Colon (tissue), 2 donors: Measurements from ENCODE around the gene RXFP2.

Experiments
- FAIRE-seq: peaks from 2 replicates; lab custom pipeline; 2012; peaks lifted over from hg19 to GRCh38; lab: Jason Lieb, UNC
- donor health status: control.
- donor health status: control.

Gene RXFP2

DNA sequence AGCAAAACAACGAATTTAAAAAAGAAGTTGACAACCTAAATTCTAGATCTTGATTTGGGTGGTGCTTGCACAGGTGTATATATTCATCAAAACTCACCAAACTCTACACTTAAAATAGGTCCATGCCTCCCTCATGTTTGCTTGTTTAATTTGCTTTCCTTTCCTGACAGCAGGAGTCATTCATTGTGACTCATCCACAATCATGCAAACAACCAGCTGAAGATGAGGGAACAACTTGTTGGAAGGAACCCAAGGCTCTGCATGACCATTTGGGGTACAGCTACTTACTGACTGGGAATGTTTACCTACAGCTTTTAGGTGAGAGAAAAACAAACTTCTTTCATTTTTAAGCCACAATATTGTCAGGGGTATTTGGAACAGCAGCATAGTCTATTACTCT, 96.6 kb downstream of the RXFP2 start:
- no peak for FAIRE-seq

DNA sequence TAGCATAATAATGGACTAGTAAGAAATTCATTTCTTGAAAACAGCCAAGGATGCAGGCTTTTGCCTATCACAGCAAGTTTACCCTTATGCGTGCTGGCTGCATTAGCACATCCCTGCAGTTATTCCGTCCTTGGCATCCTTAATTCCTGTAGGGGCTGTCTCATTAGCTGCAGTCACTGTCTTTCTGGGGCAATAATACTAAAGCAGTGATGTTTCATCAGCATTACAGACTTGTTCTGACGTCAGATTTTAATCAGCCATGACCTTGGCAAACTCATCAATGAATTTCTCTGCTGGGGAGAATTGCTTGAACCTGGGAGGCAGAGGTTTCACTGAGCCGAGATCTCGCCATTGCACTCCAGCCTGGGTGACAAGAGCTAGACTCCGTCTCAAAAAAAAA, 103.7 kb downstream of the RXFP2 start:
- FAIRE-seq, result no peak

DNA sequence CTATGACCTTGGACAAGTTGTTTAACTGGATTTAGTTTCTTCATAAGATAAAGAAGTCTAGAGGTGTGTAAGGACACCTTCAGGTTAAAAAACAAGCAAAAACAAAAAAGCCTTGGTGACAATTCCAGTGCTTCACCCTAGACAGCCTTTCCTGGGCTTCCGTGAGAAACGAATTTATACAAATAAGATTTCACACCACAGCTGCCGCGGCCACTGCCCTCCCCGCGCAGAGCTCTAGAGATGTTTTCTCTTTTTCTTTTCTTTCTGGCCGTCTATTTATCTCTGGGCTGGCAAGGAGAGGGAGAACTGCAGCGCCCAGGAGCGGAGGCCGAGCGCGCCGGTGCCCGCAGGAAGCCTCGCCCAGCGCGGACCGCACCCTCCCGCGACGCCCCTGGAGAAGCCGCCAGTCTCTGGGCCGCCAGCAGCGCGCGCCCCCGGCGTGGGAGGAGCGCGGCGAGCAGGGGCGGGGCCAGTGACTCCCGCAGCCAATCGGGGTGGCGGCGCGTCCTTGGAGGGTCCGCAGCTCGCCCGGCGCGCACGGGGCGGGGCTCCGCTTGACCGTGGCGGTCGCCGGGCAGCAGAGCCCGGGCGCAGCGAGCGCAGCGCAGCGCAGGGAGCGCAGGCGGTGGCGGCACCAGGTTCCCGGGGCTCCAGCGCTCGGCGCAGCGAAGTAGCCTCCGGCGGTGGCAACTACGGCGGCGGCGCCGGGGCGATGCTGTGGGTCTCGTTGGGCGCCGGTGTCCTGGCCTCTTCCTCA, 107.0 kb downstream of the RXFP2 start:
- FAIRE-seq, result no peak

GRCh38 chr13:31846961-31847752, 107.8 kb downstream of the RXFP2 start:
- no peak for FAIRE-seq

- no peak for FAIRE-seq
Observed at GRCh38 chr13:31848621-31849020, 109.3 kb downstream of the RXFP2 start.

DNA sequence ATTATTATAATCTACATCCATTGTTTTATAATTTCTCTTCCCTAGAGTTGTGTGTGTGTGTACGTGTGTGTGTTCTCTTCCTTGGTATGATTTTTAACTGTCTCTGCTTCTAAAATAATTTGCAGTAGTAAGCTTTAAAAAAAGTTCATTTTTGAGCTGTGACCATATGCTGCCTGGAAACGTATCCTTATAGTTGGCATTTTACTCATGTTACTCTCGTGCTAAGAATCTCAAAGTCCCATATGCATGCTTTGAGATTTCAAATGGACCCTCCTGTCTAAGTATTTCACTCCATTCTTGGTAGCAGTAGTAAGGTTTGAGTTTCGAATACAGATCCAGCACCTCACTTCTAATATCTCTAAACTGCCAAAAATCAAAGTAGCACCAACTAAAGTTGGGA, 109.9 kb downstream of the RXFP2 start:
- no peak for FAIRE-seq

DNA sequence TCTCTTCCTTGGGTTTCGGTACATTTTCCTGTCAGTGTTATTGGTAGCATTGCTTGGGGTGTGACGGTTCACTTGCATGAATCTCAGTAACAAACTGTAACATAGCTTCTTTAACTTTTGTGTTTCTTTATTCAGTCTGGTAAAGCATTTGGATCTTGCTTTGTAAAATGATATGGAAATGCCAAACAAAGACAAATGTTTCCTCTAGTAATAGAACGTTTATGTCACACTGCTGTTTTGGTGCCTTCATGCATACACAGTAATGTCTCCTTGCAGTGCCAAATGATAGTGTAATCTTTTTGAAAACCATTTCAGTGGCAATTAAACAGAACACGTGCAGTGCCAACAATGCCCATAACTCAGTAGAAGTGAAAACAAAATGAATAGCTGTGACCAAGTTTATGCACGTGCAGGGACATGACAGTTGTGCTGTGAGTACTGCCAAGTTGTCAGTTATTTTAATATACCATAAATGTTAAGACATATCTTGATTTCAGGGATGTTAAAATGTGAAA, 110.8 kb downstream of the RXFP2 start:
- no peak for FAIRE-seq

DNA sequence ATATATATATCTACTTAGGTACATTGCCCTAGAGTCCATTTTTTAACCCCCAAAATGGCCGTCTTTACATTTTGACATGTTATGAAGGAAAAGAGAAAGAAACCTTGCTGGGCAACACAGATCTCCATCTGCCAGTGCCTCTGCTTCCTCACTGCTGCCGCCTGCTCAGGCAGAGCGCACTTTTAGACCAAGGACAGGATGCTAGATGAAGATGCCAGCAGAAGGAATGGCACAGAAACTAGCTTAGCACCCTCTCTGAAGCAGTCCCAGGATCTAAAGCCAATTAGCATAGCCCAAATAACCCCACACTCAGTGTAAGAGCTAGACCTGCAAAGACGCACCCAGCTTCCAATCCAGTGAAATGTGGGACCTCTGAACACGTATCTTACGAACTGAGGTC, 111.9 kb downstream of the RXFP2 start:
- FAIRE-seq, result no peak
